GM21515 (cell line): Measurements from ENCODE around the gene RASAL2.
A peak's percentile ranks its signal among the peaks of the same experiment; 100 is the strongest.

Experiments
- ATAC-seq: cut with Tn5 transposase; IDR thresholded peaks from one replicate; pipeline ENCODE4 v1.9.1; 2021; ENCODE audit not compliant: unreplicated experiment

The RASAL2 gene

GRCh38 chr1:178528953-178529335, 435.0 kb downstream of the RASAL2 start:
- no peak for ATAC-seq

GRCh38 chr1:178529364-178530036, 435.6 kb downstream of the RASAL2 start:
- ATAC-seq = no peak

DNA sequence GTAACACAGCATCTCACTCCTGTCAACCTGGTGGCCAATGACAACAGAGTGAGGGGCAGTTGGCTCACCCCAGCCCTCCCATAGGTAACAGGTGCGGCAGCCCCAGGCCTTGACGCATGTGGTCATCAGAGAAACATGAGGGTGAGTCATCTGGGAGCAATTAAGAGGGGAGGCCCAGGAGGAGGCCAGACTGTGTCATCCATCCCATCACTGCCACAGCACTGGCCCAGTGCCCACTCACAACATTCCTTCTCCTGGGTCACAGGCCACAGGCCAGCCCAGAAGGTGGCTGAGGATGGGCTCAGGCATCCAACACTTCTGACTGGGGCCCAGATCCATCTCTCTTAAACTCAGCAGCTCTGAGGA, 436.1 kb downstream of the RASAL2 start:
- ATAC-seq = no peak

DNA sequence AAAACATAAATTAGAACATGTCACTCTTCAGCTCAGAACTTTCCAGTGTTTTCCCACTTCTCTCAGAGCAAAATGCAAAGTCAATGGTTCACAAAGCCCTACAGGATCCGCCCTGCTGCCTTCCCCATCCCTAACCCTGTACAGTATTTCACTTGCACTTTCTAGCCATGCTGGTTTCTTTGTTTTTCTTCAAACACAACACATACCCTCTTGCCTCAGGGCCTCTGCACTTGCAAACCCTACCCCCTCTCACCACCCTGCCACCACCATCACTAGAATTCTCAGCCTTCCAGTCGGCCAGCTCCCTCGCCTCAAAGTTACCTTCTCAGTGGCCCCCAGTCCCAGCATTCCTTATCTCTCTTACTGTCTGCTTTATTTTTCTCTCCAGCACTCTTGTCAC, 436.6 kb downstream of the RASAL2 start:
- ATAC-seq = no peak

DNA sequence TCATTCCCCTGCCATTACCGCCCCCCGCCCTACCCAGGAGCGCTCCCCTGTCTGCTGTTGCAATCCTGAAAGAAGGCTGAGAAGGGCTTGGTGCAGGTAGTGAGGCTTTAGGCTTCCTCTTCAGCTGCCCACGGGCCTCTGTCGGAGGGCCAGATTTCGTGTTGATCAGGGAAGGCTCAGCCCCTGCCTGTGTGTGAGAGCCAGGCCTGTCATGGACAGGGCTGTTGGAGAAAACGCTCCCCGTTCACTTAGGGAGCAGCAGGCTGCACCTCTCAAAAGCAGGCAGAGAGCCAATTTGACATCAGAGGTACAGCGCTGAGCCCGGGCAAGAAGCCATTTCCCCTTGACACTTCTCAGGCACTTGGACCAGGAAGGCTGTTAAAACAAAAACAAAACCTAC, 438.0 kb downstream of the RASAL2 start:
- peak; percentile 21 for ATAC-seq

GRCh38 chr1:178532392-178532791, 438.5 kb downstream of the RASAL2 start:
- ATAC-seq = peak; percentile 89

- ATAC-seq = no peak
Observed at GRCh38 chr1:178533121-178533946, 439.4 kb downstream of the RASAL2 start.
